SU-DHL-6 (cell line): ENCODE measurements around the gene CLDN1.

Experiments used
- H2AFZ ChIP-seq: fragments of 200-600 bp; sonication (generic); 2 replicates; pipeline ENCODE4 v1.6.1; 2014; ENCODE audit warnings: low read depth, mild to moderate bottlenecking, moderate library complexity, mixed read lengths, antibody characterized with exemption, low read length; ENCODE audit not compliant: severe bottlenecking
- H3F3A ChIP-seq: fragments of 200-600 bp; shearing (Covaris generic); 2 replicates; pipeline ENCODE4 v1.6.0; 2016; ENCODE audit warnings: antibody characterized with exemption, mild to moderate bottlenecking; ENCODE audit not compliant: insufficient read depth
- H3K27ac ChIP-seq: fragments of 200-600 bp; sonication (generic); 2 replicates; pipeline ENCODE4 v1.5.1; 2016; ENCODE audit warnings: low read depth, mild to moderate bottlenecking, low read length, moderate library complexity, mixed read lengths
- H3K27me3 ChIP-seq: fragments of 200-600 bp; sonication (generic), shearing (Covaris generic); 2 replicates; pipeline ENCODE4 v1.6.0; 2014; ENCODE audit warnings: mild to moderate bottlenecking, low read length
- H3K36me3 ChIP-seq: fragments of 200-600 bp; sonication (generic); 2 replicates; pipeline ENCODE4 v1.6.1; 2014; ENCODE audit warnings: mild to moderate bottlenecking, low read length, mixed read lengths
- H3K4me2 ChIP-seq: fragments of 300-600, 200-600 bp; shearing (Covaris generic), sonication (generic); 2 replicates; pipeline ENCODE4 v1.6.0; 2014; ENCODE audit warnings: low read length, low read depth, mild to moderate bottlenecking; ENCODE audit not compliant: poor library complexity, severe bottlenecking
- H3K4me3 ChIP-seq: fragments of 200-600 bp; sonication (generic); 2 replicates; pipeline ENCODE4 v1.5.1; 2014; ENCODE audit warnings: antibody characterized with exemption, low read length, mild to moderate bottlenecking, mixed read lengths; ENCODE audit not compliant: insufficient read depth, poor library complexity, severe bottlenecking
- H3K79me2 ChIP-seq: fragments of 200-600 bp; sonication (generic); 2 replicates; pipeline ENCODE4 v1.6.1; 2014; ENCODE audit warnings: mild to moderate bottlenecking, low read length, moderate library complexity; ENCODE audit not compliant: insufficient read depth
- H3K9ac ChIP-seq: fragments of 200-600 bp; sonication (generic); 2 replicates; pipeline ENCODE4 v1.7.0; 2014; ENCODE audit warnings: mild to moderate bottlenecking, low read length
- H3K9me2 ChIP-seq: fragments of 200-600 bp; sonication (generic); replicated peaks from 2 replicates; pipeline ENCODE4 v1.6.1; 2014; ENCODE audit warnings: low read length; ENCODE audit not compliant: insufficient read depth
- H3K9me3 ChIP-seq: fragments of 200-600 bp; sonication (generic); 2 replicates; pipeline ENCODE4 v1.6.1; 2014; ENCODE audit warnings: low read length, mixed read lengths; ENCODE audit not compliant: insufficient read depth
- H4K20me1 ChIP-seq: fragments of 200-600 bp; sonication (generic); 2 replicates; pipeline ENCODE4 v1.6.1; 2014; ENCODE audit warnings: low read depth, mild to moderate bottlenecking, antibody characterized with exemption, low read length, moderate library complexity, mixed read lengths
- EZH2phosphoT487 ChIP-seq: fragments of 200-600 bp; sonication (generic), shearing (Covaris generic); conservative IDR thresholded peaks from 2 replicates; pipeline ENCODE4 v1.6.1; 2018; ENCODE audit warnings: mild to moderate bottlenecking, antibody characterized with exemption, low read length, moderate library complexity, mixed read lengths
- TF ChIP-seq, protein P1 (sequence below): fragments of 200-600 bp; sonication (generic); IDR thresholded peaks from one replicate; pipeline ENCODE4 v1.5.1; 2017; ENCODE audit warnings: antibody characterized with exemption, mild to moderate bottlenecking, low read length, moderate library complexity; ENCODE audit not compliant: insufficient read depth, poor library complexity, severe bottlenecking

The CLDN1 gene

DNA sequence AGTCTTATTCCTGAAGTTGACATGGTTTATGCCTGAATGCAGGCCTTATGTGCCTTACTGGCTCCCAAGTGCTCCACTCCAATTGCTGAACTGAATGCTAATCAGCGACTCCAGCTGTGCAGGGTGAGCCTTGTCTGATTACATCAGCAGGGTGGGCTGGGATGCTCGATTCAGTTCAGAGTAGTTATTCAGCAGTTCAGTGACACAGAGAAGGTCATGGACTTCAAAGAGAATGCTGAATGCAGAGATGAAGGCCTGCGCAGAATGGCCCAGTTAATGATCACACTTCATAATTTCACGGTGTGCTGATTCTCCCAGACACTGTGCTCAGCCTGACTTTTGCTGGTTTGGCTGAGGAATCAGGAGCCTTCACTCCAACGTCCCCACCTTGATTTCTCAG is 63.6 kb downstream of the CLDN1 start:
- Histone ChIP-seq H3K9me2 (no peaks in the 10 kb centered on the region), H2AFZ (no peak overlapping the region), H3K4me2 (no peak overlapping the region)

More for the DNA sequence above, 63.6 kb downstream of the CLDN1 start:
- no peaks in the 10 kb centered on the region for H4K20me1 ChIP-seq
- H3K27me3 ChIP-seq = no peaks in the 10 kb centered on the region
- no peak overlapping the region for H3K4me3 ChIP-seq
- no peaks in the 10 kb centered on the region for H3F3A ChIP-seq
- H3K9ac ChIP-seq = no peak overlapping the region
- no peak overlapping the region for H3K27ac ChIP-seq
- TF ChIP-seq, protein P1, sequence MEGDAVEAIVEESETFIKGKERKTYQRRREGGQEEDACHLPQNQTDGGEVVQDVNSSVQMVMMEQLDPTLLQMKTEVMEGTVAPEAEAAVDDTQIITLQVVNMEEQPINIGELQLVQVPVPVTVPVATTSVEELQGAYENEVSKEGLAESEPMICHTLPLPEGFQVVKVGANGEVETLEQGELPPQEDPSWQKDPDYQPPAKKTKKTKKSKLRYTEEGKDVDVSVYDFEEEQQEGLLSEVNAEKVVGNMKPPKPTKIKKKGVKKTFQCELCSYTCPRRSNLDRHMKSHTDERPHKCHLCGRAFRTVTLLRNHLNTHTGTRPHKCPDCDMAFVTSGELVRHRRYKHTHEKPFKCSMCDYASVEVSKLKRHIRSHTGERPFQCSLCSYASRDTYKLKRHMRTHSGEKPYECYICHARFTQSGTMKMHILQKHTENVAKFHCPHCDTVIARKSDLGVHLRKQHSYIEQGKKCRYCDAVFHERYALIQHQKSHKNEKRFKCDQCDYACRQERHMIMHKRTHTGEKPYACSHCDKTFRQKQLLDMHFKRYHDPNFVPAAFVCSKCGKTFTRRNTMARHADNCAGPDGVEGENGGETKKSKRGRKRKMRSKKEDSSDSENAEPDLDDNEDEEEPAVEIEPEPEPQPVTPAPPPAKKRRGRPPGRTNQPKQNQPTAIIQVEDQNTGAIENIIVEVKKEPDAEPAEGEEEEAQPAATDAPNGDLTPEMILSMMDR = no peak
- TF ChIP-seq EZH2phosphoT487 = no peak
- H3K79me2 ChIP-seq = no peaks in the 10 kb centered on the region
- H3K36me3 ChIP-seq = no peaks in the 10 kb centered on the region
- H3K9me3 ChIP-seq = no peaks in the 10 kb centered on the region
